GM21367 (cell line): Measurements from ENCODE around the gene TBCK.
"Not testable (repeated sequence)": the region's sequence is repeated elsewhere in the genome, so short reads cannot be mapped to it uniquely, and the experiment has no call there.

ENCODE experiments used
- ATAC-seq: cut with Tn5 transposase; IDR thresholded peaks from one replicate; pipeline ENCODE4 v1.9.1; 2021; ENCODE audit not compliant: unreplicated experiment

The TBCK gene

DNA sequence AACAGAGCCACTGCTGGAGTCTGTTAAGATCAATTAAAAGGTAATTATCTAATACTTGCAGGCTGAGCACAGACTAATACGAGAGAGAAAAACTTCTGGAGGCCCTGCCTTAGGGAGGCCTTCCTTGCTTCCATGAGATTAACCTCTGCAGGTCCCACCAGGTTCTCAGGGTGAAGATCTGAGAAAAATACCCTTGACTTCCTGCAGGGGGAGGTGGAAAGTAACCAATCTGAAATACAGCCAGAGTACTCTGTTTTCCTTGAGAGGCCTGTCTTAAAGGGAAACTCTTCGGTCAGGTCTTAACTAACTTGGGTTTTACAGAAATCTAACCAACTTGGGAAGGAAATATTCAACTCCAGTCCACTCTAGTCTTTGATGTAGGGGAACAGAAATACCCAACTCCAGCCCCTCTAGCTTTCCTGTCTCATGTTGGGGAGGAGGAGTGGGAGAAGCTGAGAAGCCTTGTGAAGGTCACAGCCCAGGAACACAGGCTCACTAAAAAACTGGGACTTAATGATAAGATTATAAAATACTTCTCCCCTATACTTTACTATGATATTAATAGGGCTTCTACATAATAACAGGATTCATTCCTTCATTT is 77.1 kb downstream of the TBCK start:
- ATAC-seq, result peak; percentile 98

- no peak for ATAC-seq
Observed at GRCh38 chr4:106231931-106232330, 84.1 kb downstream of the TBCK start.

- no peak for ATAC-seq
Observed at GRCh38 chr4:106222548-106222947, 93.5 kb downstream of the TBCK start.

- not testable (repeated sequence) for ATAC-seq
Observed at GRCh38 chr4:106213291-106213690, 102.7 kb downstream of the TBCK start.

DNA sequence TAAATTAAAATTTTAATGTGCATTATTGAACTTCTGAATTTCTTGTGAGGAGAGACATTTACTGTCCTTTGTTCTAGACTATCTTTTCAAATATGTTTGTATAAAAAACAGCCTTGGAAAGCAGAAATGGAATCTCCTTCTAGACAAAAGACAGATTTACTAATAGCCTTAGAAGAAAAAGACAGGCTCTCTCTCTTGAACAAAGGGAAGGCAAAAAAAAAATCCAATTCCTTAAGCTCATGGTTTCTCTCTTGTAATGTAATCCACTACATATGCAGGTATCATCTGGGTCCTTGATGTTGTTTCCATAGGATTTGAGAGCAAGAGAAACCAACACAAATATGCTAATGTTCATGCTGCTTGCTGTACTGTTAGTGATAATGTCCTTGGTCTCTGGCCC is 106.0 kb downstream of the TBCK start:
- no peak for ATAC-seq

DNA sequence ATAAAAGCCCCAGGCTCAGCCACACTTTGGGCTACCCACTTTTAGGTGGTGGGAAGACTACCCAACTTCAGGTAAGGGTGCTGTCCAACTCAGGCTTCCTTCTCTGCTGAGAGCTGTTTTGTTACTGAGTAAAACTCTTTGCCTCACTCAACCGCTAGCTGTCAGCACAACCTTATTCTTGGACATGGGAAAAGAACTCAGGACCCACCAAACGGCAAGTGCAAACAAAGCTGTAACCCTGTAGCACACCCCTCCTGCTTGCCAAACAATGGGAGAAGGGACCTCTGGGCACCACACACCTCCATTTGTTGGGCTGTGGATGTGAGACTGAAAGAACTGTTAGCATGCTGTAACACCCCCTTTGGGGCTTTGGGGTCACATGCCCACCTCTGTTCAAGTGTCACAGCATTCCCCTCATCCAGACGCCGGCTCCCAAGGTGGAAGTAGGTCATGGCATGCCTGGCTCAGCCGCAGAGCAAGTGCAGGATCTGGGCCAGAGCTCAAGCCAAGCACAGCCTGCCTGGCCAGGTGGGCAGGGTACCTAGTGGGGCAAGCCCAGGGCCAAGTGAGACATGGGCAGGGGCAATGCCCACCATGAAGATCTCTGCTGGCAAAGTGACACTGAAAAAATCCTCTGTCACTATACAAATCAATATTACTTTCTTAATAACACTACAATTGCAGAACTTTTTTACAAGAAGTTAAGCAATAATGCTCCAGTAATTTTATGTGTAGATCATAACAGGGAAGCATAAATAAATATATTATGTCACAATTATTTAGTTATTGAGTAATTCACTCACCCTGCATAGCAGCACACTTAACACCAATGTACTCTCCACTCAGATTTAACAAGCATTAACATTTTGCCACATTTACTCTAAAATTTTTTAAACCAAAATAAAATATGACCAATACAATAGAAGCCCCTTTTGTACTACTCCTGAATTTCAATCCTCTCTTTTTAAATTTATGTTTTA is 107.2 kb downstream of the TBCK start:
- no peak for ATAC-seq

- ATAC-seq, result no peak
Observed at GRCh38 chr4:106201373-106201772, 114.6 kb downstream of the TBCK start.

GRCh38 chr4:106195435-106195950 is 120.5 kb downstream of the TBCK start:
- ATAC-seq, result no peak

- no peak for ATAC-seq
Observed at GRCh38 chr4:106194801-106195200, 121.2 kb downstream of the TBCK start.

- no peak for ATAC-seq
Observed at GRCh38 chr4:106192131-106192530, 123.9 kb downstream of the TBCK start.

GRCh38 chr4:106186201-106186600 is 129.8 kb downstream of the TBCK start:
- ATAC-seq, result no peak

DNA sequence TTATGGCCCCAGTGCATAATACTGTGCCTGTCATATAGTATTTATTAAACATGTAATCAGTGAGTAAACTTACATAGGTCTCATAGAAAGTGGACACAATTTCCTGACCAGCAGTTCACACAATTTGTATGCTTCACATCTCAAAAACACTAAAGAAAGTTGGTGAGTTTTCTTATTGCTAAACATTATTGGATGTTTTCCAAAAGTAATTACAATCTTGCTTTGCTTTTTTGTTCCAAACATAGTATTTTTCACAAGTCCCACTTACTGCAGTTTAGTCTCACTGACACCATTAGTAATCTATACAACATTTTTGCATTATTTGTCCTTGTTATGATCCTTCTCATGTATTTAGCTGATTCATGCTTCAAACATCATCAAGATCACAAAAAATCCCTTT is 132.5 kb downstream of the TBCK start:
- no peak for ATAC-seq

- no peak for ATAC-seq
Observed at GRCh38 chr4:106172861-106173260, 143.1 kb downstream of the TBCK start.

DNA sequence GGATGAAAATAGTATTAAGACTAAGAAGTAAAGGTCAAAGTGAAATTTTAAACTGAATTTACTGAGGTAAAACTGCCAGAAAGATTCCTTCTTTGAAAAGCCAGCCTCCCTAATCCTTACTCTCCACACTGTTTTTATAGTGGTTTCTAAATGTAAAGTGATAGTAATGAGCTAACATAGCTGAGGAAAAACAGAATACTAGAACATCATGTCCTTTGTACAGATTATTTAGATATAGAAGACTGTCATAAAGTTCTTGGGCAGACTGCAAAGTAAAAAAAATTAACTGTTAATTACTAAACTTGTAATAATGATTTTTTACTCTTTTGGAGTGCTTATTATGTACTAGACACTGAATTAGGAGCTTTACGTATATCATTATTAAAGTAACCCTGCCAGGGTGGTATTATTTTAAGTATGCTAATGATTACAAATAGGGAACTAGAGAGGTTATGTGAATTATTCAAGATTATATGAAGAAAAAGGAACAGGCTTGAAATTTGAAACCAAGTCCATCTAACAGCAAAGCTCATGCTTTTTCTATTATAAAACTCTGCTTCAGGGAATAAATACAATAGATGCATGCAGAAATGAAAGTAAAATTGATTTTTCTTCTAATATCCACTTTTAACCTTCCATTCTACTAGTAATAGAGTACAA is 150.5 kb downstream of the TBCK start:
- ATAC-seq, result no peak

DNA sequence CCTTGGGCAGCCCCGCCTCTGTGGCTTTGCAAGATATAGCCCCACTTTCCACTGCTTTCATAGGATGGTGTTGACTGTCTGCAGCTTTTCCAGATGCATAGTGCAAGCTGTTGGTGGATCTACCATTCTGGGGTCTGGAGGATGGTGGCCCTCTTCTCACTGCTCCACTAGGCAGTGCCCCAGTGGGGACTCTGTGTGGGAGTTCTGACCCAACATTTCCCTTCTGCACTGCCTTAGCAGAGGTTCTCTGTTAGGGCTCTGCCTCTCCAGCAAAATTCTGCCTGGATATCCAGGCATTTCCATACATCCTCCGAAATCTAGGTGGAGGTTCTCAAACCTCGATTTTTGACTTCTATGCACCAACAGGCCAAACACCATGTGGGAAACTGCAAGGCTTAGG is 153.7 kb downstream of the TBCK start:
- no peak for ATAC-seq

- no peak for ATAC-seq
Observed at GRCh38 chr4:106160560-106160959, 155.4 kb downstream of the TBCK start.

DNA sequence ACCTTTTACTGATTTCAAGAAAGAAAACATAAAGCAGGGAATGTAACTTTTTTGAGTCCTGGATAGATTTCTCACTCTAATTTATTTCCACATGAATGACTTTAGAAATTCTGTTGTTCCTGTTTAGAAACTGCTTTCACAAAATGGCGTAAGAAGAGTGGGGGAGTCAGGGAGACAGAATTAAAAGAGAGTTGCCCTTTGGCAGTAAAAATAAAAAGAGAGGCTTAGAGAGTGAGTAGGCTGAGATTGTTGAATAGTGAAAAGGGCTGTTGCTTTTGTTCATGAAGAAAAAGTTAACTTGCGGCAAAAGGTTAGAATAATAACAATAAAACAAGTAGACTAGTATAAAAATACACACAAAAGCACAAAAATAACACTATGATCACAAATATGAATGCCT is 166.1 kb downstream of the TBCK start:
- no peak for ATAC-seq

GRCh38 chr4:106149026-106149425 is 167.0 kb downstream of the TBCK start:
- ATAC-seq, result no peak

DNA sequence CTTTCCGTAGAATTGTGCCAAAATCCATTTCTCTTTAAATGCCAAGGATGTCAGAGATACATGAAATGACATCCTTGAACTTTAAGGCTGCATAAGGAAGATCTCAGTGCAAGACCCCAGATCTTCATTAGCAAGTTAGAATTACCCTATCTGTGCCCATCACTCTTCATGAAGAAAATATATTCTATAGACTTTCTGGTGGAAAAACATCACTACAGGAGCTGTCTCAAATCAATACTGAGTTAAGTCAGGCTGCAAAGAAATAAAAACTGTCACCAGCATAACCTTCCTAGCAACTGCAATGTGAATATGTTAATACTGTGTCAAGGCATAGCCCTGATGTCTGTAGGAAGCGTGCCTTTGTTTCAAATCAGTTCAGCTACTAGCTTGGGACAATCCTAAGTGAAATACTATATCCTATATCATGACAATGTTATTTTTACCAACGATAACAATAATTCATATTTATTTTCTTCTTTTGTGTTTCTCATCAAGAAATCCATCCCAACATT is 173.3 kb downstream of the TBCK start:
- no peak for ATAC-seq

GRCh38 chr4:106140601-106141000 is 175.4 kb downstream of the TBCK start:
- no peak for ATAC-seq

DNA sequence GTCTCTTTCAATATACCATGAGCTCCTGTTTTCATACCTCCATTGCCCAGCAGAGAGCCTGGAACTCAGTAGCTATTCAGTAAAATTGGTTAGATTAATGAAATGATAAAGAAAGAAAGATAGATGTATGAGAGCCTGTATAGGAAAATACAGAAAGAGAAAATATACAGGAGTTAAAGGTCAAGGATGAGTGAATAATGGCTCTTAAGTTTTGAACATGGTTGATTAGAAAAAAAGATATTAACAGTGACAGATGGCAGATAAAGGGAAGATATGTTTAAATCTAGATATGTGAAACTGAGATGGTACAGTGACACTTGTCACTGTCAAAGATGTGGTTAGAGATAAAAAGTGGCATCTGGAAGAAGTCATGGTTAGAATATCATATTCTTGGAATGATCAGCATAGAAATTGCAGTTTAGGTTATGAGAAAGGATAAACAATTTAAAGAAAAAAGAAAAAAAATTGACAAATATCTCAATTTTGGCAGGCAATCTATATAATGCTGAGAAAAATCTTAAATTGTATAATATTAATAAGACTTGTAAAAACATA is 179.2 kb downstream of the TBCK start:
- no peak for ATAC-seq
